GM19397 (cell line): ENCODE measurements around the gene ARHGAP15.

Source experiments
- ATAC-seq: cut with Tn5 transposase; IDR thresholded peaks from one replicate; pipeline ENCODE4 v1.9.1; 2021; ENCODE audit warnings: mild to moderate bottlenecking, moderate library complexity; ENCODE audit not compliant: unreplicated experiment

The ARHGAP15 gene

GRCh38 chr2:143392358-143392757 lies 263.1 kb downstream of the ARHGAP15 start:
- ATAC-seq, result no peak

- ATAC-seq, result no peak
Observed at GRCh38 chr2:143394062-143394461, 264.8 kb downstream of the ARHGAP15 start.

GRCh38 chr2:143397884-143398614 lies 268.8 kb downstream of the ARHGAP15 start:
- no peak for ATAC-seq

GRCh38 chr2:143398781-143399180 lies 269.6 kb downstream of the ARHGAP15 start:
- ATAC-seq, result no peak

- no peak for ATAC-seq
Observed at GRCh38 chr2:143399631-143400069, 270.4 kb downstream of the ARHGAP15 start.

- no peak for ATAC-seq
Observed at GRCh38 chr2:143401861-143402260, 272.6 kb downstream of the ARHGAP15 start.

GRCh38 chr2:143402451-143402850 lies 273.2 kb downstream of the ARHGAP15 start:
- no peak for ATAC-seq

- ATAC-seq, result no peak
Observed at GRCh38 chr2:143410082-143410897, 281.1 kb downstream of the ARHGAP15 start.

GRCh38 chr2:143415571-143415970 lies 286.4 kb downstream of the ARHGAP15 start:
- no peak for ATAC-seq

GRCh38 chr2:143417428-143417827 lies 288.2 kb downstream of the ARHGAP15 start:
- no peak for ATAC-seq

- ATAC-seq, result no peak
Observed at GRCh38 chr2:143420313-143420712, 291.1 kb downstream of the ARHGAP15 start.

- ATAC-seq, result peak; percentile 81
Observed at GRCh38 chr2:143422681-143423080, 293.5 kb downstream of the ARHGAP15 start.

GRCh38 chr2:143425896-143426295 lies 296.7 kb downstream of the ARHGAP15 start:
- ATAC-seq, result no peak

- no peak for ATAC-seq
Observed at GRCh38 chr2:143426296-143426695, 297.1 kb downstream of the ARHGAP15 start.

- no peak for ATAC-seq
Observed at GRCh38 chr2:143428700-143429099, 299.5 kb downstream of the ARHGAP15 start.

GRCh38 chr2:143429932-143430679 lies 300.9 kb downstream of the ARHGAP15 start:
- ATAC-seq, result no peak

- no peak for ATAC-seq
Observed at GRCh38 chr2:143431316-143431715, 302.1 kb downstream of the ARHGAP15 start.

GRCh38 chr2:143433251-143433650 lies 304.0 kb downstream of the ARHGAP15 start:
- ATAC-seq, result no peak

GRCh38 chr2:143433840-143434239 lies 304.6 kb downstream of the ARHGAP15 start:
- ATAC-seq, result no peak

- ATAC-seq, result no peak
Observed at GRCh38 chr2:143434445-143434844, 305.2 kb downstream of the ARHGAP15 start.

GRCh38 chr2:143435131-143435530 lies 305.9 kb downstream of the ARHGAP15 start:
- no peak for ATAC-seq
